Gastrocnemius medialis (tissue), 4 donors: ENCODE data around the gene FRRS1L.

Experiments
- POLR2A ChIP-seq, 2 donors: fragments of 450-650 bp; IDR thresholded peaks; one replicate each; pipeline ENCODE4 v1.6.1; 2017; ENCODE audit warnings: antibody characterized with exemption in 2 of 2, mild to moderate bottlenecking in 2 of 2, moderate library complexity in 2 of 2
- TF ChIP-seq, protein P1 (sequence below), 5 experiments: fragments of 450-650 bp in 3 of 5; fragments of 200-600 bp in 2 of 5; sonication (generic) in 2 of 5; IDR thresholded peaks in 4 of 5; conservative IDR thresholded peaks in 1 of 5; 1 replicate in 4 of 5; 2 replicates in 1 of 5; pipeline ENCODE4 v1.5.1; 2016 to 2019; ENCODE audit warnings: antibody characterized with exemption in 5 of 5, mild to moderate bottlenecking in 3 of 5, moderate library complexity in 3 of 5

DNA sequence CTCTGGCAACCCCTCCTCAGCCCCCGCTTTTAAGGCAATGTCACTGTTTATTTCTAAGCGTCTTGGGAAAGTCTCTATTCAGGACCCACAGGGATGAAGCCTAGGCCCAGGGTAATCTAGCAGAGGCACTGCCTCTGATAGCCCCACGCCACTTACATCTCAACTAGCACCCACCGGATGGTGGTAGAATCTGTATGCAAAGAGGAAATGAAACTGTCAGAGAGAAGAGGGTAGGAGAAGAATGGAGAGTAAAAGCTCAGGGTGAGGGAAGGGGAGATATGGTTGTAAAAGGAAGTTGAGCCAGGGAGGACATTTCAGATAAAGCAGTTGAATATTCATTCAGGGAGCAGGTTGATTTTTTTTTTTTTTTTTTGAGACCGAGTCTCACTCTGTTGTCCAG is 3.0 kb downstream of the FRRS1L start:
- TF ChIP-seq, protein P1, sequence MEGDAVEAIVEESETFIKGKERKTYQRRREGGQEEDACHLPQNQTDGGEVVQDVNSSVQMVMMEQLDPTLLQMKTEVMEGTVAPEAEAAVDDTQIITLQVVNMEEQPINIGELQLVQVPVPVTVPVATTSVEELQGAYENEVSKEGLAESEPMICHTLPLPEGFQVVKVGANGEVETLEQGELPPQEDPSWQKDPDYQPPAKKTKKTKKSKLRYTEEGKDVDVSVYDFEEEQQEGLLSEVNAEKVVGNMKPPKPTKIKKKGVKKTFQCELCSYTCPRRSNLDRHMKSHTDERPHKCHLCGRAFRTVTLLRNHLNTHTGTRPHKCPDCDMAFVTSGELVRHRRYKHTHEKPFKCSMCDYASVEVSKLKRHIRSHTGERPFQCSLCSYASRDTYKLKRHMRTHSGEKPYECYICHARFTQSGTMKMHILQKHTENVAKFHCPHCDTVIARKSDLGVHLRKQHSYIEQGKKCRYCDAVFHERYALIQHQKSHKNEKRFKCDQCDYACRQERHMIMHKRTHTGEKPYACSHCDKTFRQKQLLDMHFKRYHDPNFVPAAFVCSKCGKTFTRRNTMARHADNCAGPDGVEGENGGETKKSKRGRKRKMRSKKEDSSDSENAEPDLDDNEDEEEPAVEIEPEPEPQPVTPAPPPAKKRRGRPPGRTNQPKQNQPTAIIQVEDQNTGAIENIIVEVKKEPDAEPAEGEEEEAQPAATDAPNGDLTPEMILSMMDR (IDR thresholded peaks at IDR 0.05 in 4 of 5, conservative IDR thresholded peaks at IDR 0.05 in 1 of 5): no peak
- no peak for TF ChIP-seq POLR2A (IDR thresholded peaks at IDR 0.05)
